Adipose tissue (tissue), 3 donors: ENCODE measurements around the gene DCLK1. TPM values are rescaled to one million over a fixed set of nuclear protein-coding genes. Genes with fewer than 3 reads are reported as not detected.
"Not testable (repeated sequence)": the region's sequence is repeated elsewhere in the genome, so short reads cannot be mapped to it uniquely, and the experiment has no call there.

Experiments
- H3K27ac ChIP-seq: one replicate; pipeline ENCODE4 v1.5.1; 2013; ENCODE audit warnings: low read depth, low read length
- WGBS, 3 donors: extraction: QIAGEN DNeasy Blood & Tissue Kit; methylation state at CpG; one replicate each; pipeline ENCODE4 v1.1.7; 2013; 5-methylcytosine and 5-hydroxymethylcytosine counted together
- polyA plus RNA-seq, 3 donors: library from polyadenylated mRNA; stranded (reverse); fragments of 200-250 nt; gene quantifications; one replicate each; pipeline ENCODE4 v1.2.3, GENCODE V29; 2013
- donor health status: healthy with polysubstance abuse.
- donor health status: Bipolar disorder and iron deficiency.
- donor health status: healthy.

DCLK1 gene
- polyA plus RNA-seq, 3 donors = 1.2 to 113 (median 7.3) TPM

DNA sequence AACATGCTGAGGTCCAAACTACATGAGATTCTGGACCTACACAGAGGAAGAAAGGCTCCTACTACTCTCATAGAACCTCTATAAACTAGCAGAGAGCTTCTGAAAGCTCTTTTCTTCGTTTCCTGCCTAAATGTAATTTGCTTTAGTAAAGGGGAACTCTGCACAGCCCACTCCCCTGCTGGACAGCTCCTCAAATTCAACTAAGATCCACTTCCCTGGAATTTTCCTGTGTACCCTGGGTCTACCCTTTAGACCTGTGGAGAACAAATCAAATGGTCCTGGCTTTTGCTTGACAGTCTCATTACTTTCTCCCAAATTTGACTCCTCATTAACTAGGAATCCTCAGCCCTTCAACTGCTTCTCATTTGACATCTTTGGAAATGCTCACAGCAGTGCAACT lies 3.5 kb upstream of the DCLK1 start:
- H3K27ac ChIP-seq = no peak overlapping the region
- WGBS, 3 donors = 49 to 62% (median 59%) methylated on average over 1 of the region's 1 CpG

- no peak overlapping the region for H3K27ac ChIP-seq
- 47 to 68% (median 57%) methylated on average over 5 of the region's 5 CpGs for WGBS, 3 donors
Measured at GRCh38 chr13:36133950-36134626, 2.9 kb upstream of the DCLK1 start.

GRCh38 chr13:36132376-36132775 lies 1.2 kb upstream of the DCLK1 start:
- H3K27ac ChIP-seq = no peak overlapping the region

DNA sequence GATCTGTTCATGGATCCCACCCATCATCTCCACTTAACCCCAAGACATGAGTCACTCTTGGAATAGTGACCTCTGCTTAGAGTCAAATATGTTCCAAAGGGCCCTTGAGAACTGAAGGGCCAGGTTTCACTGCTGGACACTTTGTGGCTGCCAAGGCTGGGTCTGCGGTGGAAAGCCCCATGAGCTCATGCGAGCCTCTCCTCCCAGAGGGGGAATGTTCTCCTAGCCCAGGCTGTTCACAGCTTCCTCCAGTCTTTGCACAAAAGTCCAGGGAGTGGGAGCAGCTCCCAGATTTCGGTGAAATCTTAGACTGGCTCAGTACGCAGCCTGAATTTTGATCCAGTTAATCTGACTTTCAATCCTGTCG lies 732 bp upstream of the DCLK1 start:
- H3K27ac ChIP-seq = no peak overlapping the region
- WGBS, 3 donors = 44 to 73% (median 63%) methylated on average over 5 of the region's 5 CpGs

More at GRCh38 chr13:36132376-36132775, 1.2 kb upstream of the DCLK1 start:
- 68 to 91% (median 72%) methylated on average over 1 of the region's 1 CpG for WGBS, 3 donors

GRCh38 chr13:36130552-36131221 lies 495 bp downstream of the DCLK1 start:
- 1 to 2% (median 1%) methylated on average over 44 to 61 of the region's 61 CpGs for WGBS, 3 donors
- no peak overlapping the region for H3K27ac ChIP-seq

DNA sequence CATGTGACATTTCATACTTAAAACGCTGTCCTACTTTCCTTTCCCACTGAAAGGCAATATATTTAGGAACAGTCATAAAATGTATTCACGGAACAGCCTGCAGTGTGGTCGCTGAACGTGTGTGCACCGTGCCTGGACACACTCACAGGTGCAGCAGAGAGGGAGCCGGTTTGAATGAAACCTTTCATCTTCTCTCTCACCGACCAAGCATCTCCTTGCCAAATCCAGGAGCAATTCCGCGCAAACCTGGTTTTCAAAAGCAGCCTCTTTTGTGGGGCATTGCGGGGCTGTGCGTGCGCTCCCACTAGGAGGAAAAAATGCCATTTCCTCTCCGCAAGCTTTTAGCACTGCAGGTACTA lies 1.0 kb downstream of the DCLK1 start:
- no peak overlapping the region for H3K27ac ChIP-seq
- WGBS, 3 donors = 15 to 24% (median 15%) methylated on average over 13 of the region's 13 CpGs

GRCh38 chr13:36129539-36129938 lies 1.6 kb downstream of the DCLK1 start:
- no peak overlapping the region for H3K27ac ChIP-seq
- WGBS, 3 donors = 72 to 87% (median 78%) methylated on average over 4 of the region's 4 CpGs

- H3K27ac ChIP-seq = no peak overlapping the region
- WGBS, 3 donors = 64 to 77% (median 65%) methylated on average over 3 of the region's 3 CpGs
Measured at GRCh38 chr13:36126491-36126890, 4.7 kb downstream of the DCLK1 start.

DNA sequence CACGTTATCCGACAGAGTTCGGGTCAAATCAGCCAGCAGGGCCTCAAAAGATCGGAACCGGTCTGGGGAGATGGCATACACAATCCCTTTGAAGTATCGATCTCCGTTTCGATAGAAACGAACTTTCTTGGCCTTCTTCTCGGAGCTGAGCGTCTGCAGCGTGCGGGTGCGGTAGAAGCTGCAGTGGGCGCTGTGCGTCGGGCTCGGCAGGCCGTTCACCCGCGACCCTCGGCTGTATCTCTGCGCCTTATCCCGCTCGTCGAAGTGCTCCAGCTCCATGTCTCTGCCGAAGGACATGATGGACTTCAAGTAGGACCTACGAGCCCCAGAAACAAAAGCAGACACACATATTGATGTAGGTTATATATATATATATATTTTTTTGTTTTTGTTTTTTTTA lies 5.3 kb downstream of the DCLK1 start:
- WGBS, 3 donors = 84 to 90% (median 86%) methylated on average over 28 of the region's 28 CpGs
- H3K27ac ChIP-seq = no peak overlapping the region

- no peak overlapping the region for H3K27ac ChIP-seq
- WGBS, 3 donors = 34 to 58% (median 56%) methylated on average over 6 of the region's 6 CpGs
Measured at GRCh38 chr13:36124236-36124822, 6.9 kb downstream of the DCLK1 start.

- WGBS, 3 donors = 90 to 100% (median 96%) methylated on average over 1 of the region's 1 CpG
- H3K27ac ChIP-seq = no peak overlapping the region
Measured at GRCh38 chr13:36115306-36115705, 15.9 kb downstream of the DCLK1 start.

DNA sequence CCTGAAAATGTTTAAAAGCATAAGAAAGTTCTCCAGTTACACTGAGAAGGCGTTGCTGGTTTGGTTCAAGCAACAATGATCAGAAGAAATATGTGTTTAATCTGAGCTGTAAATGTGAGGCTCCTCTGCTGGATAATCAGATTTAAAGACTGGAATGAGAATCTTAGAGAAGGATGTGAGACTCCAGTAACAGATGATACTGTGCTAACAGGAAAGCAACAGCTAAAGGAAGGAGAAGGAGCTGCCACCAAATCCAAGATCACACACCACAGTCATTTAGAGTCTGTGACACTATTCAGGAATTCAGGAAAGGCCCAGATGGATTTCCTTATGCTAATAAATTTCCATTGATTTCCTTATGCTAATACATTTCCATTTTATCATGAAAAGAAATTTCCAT lies 16.9 kb downstream of the DCLK1 start:
- 63 to 86% (median 68%) methylated on average over 1 of the region's 1 CpG for WGBS, 3 donors
- H3K27ac ChIP-seq = no peak overlapping the region

DNA sequence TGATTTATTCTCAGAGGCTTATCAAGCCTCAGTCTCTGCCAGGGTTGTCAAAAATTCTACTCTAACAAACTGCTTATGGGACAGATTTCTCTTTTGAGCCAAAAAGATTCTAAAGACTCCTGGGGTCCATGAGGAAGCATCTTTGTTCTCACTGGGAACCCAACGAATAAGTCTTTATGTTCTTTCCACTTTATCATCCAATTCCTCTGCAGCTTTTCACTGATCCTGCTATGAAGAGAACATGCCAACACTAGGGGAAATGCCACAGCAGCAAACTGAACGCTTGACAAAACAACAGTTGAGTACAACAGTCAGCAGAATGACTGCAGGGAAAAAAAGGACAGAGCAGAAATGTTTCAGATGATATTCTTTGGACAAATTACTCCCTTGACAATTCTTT lies 22.2 kb downstream of the DCLK1 start:
- 58 to 73% (median 69%) methylated on average over 2 of the region's 2 CpGs for WGBS, 3 donors
- H3K27ac ChIP-seq = no peak overlapping the region

DNA sequence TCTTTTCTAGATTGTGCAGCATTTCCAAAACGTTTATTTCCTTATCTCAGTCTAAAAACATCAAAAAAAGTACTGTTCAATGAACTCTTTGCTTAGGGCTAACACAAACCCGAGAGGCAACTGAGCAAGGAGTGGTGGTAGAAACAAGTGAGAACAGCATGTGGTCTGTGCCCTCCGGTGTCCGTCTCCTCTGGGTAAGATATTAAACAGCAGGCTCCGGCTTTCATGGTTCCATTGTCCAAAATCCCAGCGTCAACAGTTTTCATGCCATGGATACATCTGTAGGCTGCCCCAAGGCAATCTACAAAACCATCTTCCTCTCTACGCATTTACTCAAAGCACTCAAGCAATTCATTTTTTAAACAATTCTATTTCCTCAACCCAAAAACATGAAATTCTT lies 22.8 kb downstream of the DCLK1 start:
- WGBS, 3 donors = 73 to 84% (median 80%) methylated on average over 7 of the region's 7 CpGs
- no peak overlapping the region for H3K27ac ChIP-seq

DNA sequence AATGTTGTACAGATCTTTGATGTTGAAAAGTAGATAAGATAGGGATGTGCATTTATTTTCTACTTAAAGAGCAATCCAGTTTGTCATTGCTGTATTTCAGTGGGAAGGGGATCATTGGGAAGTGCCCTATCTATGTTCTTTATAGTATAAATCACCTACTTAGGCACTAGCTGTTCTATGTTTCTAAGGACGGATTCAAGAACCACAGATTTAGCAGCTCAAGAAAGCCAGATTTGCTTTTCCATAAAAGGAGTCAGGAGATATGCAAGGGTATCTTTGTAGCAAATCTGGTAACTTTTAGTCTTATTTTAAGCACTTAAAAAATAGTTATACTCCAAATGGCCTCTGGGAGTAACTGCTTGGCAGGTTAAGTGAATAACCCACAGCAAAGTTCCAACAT lies 23.7 kb downstream of the DCLK1 start:
- H3K27ac ChIP-seq = no peak overlapping the region
- WGBS, 3 donors = 46 to 73% (median 72%) methylated on average over 1 of the region's 1 CpG

- 41 to 55% (median 49%) methylated on average over 3 of the region's 3 CpGs for WGBS, 3 donors
- no peak overlapping the region for H3K27ac ChIP-seq
Measured at GRCh38 chr13:36105726-36106125, 25.5 kb downstream of the DCLK1 start.

DNA sequence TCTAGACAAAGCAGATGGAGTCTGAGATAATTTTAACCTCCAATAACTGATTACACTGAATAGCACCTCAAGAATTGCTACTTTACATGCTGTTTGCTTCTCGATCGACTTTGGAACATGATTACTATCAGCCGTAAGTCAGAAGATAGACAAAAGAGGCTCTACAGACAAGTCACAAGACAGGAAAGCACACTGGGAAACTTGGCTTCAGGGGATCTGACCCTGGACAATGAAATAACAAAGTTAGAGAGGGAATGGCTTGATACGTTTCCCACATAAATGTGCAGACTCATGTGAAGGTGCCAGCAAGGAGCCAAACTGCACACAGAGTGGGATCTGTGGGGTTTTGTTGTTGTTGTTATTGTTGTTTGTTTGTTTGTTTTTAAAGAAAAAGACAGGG lies 28.5 kb downstream of the DCLK1 start:
- no peak overlapping the region for H3K27ac ChIP-seq
- 75 to 87% (median 80%) methylated on average over 4 of the region's 4 CpGs for WGBS, 3 donors

GRCh38 chr13:36101907-36102306 lies 29.3 kb downstream of the DCLK1 start:
- 85 to 92% (median 92%) methylated on average over 5 of the region's 5 CpGs for WGBS, 3 donors
- H3K27ac ChIP-seq = not testable (repeated sequence)

DNA sequence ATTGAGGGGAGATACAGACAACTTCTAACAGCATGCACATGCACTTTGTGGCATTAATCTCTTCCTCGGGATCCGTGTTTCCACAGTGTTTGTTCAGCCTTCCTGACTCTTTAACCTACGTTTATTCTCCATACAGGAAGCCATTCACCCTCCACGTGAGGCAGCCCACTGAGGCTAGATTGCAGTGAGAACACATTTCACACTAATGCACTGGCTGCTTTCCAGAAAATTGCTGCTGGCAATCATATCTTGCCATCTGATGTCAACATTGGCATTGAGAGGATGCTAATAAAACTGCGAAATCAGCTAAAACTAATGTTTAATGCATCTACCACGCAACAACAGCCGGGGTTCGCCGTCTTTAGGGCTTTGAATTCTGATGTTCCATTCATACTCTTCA lies 30.0 kb downstream of the DCLK1 start:
- no peak overlapping the region for H3K27ac ChIP-seq
- 56 to 78% (median 61%) methylated on average over 9 of the region's 9 CpGs for WGBS, 3 donors

- WGBS, 3 donors = 40 to 57% (median 53%) methylated on average over 4 of the region's 4 CpGs
- H3K27ac ChIP-seq = no peak overlapping the region
Measured at GRCh38 chr13:36098080-36098479, 33.1 kb downstream of the DCLK1 start.
